OCI-LY7 (cell line): ENCODE measurements around the gene PAX9. TPM values are rescaled to one million over a fixed set of nuclear protein-coding genes. Genes with fewer than 3 reads are reported as not detected.

Experiments used
- BruUV-seq: library from RNA; stranded (reverse); fragments of 400-500 nt; replicated peaks from 2 replicates; lab custom pipeline; 2021; lab: Mats Ljungman, UMichigan
- CTCF ChIA-PET: fragments of 300-600 bp; sonication (Branson Sonifier 250); formaldehyde crosslinking; loops from one replicate; lab custom pipeline; 2022; ENCODE audit warnings: antibody characterized with exemption; ENCODE audit not compliant: unreplicated experiment; lab: Charles Lee
- POLR2A ChIA-PET: fragments of 300-600 bp; sonication (Branson Sonifier 250); formaldehyde crosslinking; loops from one replicate; lab custom pipeline; 2022; ENCODE audit warnings: antibody characterized with exemption; lab: Charles Lee
- DNase-seq: peaks from one replicate; pipeline ENCODE4 v3.0.0-alpha.2; 2015; ENCODE audit warnings: low spot score
- H2AFZ ChIP-seq: fragments of 200-600 bp; sonication (generic), shearing (Covaris generic); 2 replicates; pipeline ENCODE4 v1.6.1; 2014; ENCODE audit warnings: mild to moderate bottlenecking, antibody characterized with exemption, low read length, moderate library complexity
- H3K27ac ChIP-seq: fragments of 200-600 bp; sonication (generic); 2 replicates; pipeline ENCODE4 v1.5.1; 2014; ENCODE audit warnings: mixed run types, low read depth, mild to moderate bottlenecking, moderate library complexity, low read length, inconsistent platforms; ENCODE audit not compliant: poor library complexity, severe bottlenecking
- H3K36me3 ChIP-seq: fragments of 200-600 bp; sonication (generic); 2 replicates; pipeline ENCODE4 v1.6.1; 2014; ENCODE audit warnings: mild to moderate bottlenecking, antibody characterized with exemption, low read length, moderate library complexity, mixed read lengths; ENCODE audit not compliant: insufficient read depth
- H3K4me1 ChIP-seq: fragments of 200-600 bp; sonication (generic); 2 replicates; pipeline ENCODE4 v1.5.1; 2014; ENCODE audit warnings: mild to moderate bottlenecking, low read length; ENCODE audit not compliant: insufficient read depth, poor library complexity, severe bottlenecking
- H3K4me2 ChIP-seq: fragments of 200-600 bp; sonication (generic); 2 replicates; pipeline ENCODE4 v1.6.1; 2014; ENCODE audit warnings: mild to moderate bottlenecking, low read length
- H3K4me3 ChIP-seq: fragments of 200-600 bp; sonication (generic); 2 replicates; pipeline ENCODE4 v1.5.1; 2014; ENCODE audit warnings: mild to moderate bottlenecking, low read depth, low read length; ENCODE audit not compliant: poor library complexity, severe bottlenecking
- H3K79me2 ChIP-seq: fragments of 200-600 bp; sonication (generic); 2 replicates; pipeline ENCODE4 v1.6.1; 2016; ENCODE audit warnings: low read depth, mild to moderate bottlenecking, low read length, moderate library complexity, mixed read lengths; ENCODE audit not compliant: insufficient read depth
- H3K9me2 ChIP-seq: fragments of 200-600 bp; sonication (generic); 2 replicates; pipeline ENCODE4 v1.6.1; 2016; ENCODE audit warnings: mild to moderate bottlenecking, low read length, mixed read lengths; ENCODE audit not compliant: insufficient read depth
- H3K9me3 ChIP-seq: fragments of 200-600 bp; sonication (generic); 2 replicates; pipeline ENCODE4 v1.6.1; 2014; ENCODE audit warnings: mild to moderate bottlenecking, mixed run types, low read length, mixed read lengths
- H4K20me1 ChIP-seq: fragments of 200-600 bp; sonication (generic); 2 replicates; pipeline ENCODE4 v1.6.1; 2014; ENCODE audit warnings: mild to moderate bottlenecking, antibody characterized with exemption, low read length, moderate library complexity, mixed read lengths; ENCODE audit not compliant: insufficient read depth
- EZH2phosphoT487 ChIP-seq: fragments of 200-600 bp; sonication (generic); IDR thresholded peaks from 2 replicates; pipeline ENCODE4 v1.6.1; 2018; ENCODE audit warnings: low read depth, borderline replicate concordance, mild to moderate bottlenecking, mixed run types, antibody characterized with exemption, low read length, moderate library complexity, mixed read lengths
- intact Hi-C: fragments of 100-400 bp; cut with micrococcal nuclease; formaldehyde crosslinking; loops from one replicate; pipeline ENCODE4 v1.10.0; 2022; ENCODE audit not compliant: unreplicated experiment
- total RNA-seq, 2 experiments: library from RNA; depleted of rRNA in 1 of 2; stranded (reverse); fragments of >200 nt in 1 of 2; shearing (Covaris generic) in 1 of 2; gene quantifications; 2 replicates each; pipeline ENCODE4 v1.2.3, GENCODE V29; 2014 to 2022
- TF ChIP-seq, protein P1 (sequence below): fragments of 200-600 bp; sonication (generic); conservative IDR thresholded peaks from 2 replicates; pipeline ENCODE4 v1.5.1; 2014; ENCODE audit warnings: mild to moderate bottlenecking, antibody characterized with exemption, low read length, moderate library complexity, mixed read lengths

PAX9 gene
- total RNA-seq, 2 experiments from 2014 or later = 2.3 to 4.4 TPM

DNA sequence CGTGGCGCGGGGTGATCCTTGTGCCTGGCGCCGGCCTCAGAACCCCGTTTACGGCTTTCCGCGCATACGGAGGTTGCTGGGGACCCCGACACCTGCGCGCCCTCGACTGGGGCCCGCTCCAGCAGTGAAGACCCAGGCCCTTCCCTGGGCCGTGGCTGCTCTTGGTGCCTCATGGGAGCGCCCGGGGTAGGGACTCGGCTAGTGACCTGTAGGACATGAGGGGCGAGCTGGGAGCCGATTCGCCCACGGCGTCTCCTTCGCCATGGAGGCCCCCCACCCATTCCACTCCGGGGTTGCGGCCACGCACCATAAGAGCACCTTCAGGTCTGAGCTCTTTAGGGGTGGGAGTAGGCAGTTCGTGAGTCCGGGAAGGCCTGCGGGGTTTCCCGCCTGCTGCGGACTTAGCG, 14.2 kb upstream of the PAX9 start:
- H4K20me1 ChIP-seq = no peaks in the 10 kb centered on the region; the same call in 1 of the 2 replicates
- H3K4me2 ChIP-seq = no peak overlapping the region
- ChIA-PET POLR2A (no interaction called here), CTCF (no interaction called here)
- no peaks in the 10 kb centered on the region for H3K36me3 ChIP-seq
- DNase-seq = no peak
- no peak for TF ChIP-seq EZH2phosphoT487
- TF ChIP-seq, protein P1, sequence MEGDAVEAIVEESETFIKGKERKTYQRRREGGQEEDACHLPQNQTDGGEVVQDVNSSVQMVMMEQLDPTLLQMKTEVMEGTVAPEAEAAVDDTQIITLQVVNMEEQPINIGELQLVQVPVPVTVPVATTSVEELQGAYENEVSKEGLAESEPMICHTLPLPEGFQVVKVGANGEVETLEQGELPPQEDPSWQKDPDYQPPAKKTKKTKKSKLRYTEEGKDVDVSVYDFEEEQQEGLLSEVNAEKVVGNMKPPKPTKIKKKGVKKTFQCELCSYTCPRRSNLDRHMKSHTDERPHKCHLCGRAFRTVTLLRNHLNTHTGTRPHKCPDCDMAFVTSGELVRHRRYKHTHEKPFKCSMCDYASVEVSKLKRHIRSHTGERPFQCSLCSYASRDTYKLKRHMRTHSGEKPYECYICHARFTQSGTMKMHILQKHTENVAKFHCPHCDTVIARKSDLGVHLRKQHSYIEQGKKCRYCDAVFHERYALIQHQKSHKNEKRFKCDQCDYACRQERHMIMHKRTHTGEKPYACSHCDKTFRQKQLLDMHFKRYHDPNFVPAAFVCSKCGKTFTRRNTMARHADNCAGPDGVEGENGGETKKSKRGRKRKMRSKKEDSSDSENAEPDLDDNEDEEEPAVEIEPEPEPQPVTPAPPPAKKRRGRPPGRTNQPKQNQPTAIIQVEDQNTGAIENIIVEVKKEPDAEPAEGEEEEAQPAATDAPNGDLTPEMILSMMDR = no peak
- no peaks in the 10 kb centered on the region for H3K4me1 ChIP-seq
- no peak overlapping the region for H3K4me3 ChIP-seq
- intact Hi-C loops = no loop called here
- H3K27ac ChIP-seq = no peak overlapping the region
- H3K9me3 ChIP-seq = no peaks in the 10 kb centered on the region
- H3K79me2 ChIP-seq = no peaks in the 10 kb centered on the region
- BruUV-seq = no TSS peak
- H3K9me2 ChIP-seq = no peaks in the 10 kb centered on the region
- no peak overlapping the region for H2AFZ ChIP-seq

DNA sequence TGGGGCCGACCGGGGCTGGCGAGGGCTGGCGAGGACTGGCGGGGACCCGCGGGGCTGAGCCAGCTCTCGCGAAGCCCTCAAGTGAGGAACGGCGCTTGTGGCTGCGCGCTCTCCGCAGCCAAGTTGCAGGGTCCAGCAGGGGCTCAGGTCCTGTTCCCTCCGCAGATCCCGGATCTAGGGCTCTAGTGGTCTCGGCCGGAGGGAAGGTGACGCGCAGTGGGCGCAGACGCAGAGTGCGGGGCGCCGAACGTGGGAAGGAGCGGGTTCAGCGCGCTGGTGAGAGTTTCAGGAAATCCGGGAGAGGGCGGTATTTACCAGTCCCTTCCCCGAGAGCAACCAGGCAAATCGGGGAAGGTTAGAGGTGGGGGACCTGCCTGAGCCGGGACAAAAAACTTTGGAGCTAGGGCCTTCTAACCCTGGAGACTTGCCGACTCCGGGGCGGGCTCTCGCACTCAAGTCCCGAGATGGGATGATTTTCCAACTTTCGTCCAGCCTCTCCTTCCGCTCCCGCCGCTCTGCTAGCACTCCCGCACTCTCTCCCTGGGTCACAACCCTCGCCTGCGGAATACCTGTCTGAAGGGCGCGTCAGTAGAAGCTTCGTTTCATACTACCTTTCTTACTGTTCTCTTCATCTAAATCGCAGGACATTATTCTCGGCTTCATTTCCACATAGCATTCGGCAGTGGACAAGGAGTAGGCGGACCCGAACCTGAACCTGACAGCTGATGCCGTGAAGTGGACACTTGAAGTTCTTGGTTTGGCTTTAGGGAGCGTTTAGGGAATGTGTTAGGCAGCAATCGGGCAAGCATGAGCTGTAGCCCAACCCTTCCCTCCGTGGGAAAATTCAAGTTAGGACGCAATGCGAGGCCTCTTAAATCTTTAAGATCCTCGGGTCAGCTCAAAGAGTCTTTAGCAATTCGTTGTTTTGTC, 13.6 kb upstream of the PAX9 start:
- DNase-seq = no peak
- Histone ChIP-seq H3K4me2 (no peak overlapping the region), H3K79me2 (no peaks in the 10 kb centered on the region), H4K20me1 (no peaks in the 10 kb centered on the region; the same call in 1 of the 2 replicates), H3K9me3 (no peaks in the 10 kb centered on the region), H3K27ac (no peak overlapping the region), H3K4me1 (no peaks in the 10 kb centered on the region), H3K4me3 (no peak overlapping the region), H3K9me2 (no peaks in the 10 kb centered on the region), H2AFZ (no peak overlapping the region), H3K36me3 (no peaks in the 10 kb centered on the region)
- intact Hi-C loops = no loop called here
- ChIA-PET POLR2A (interaction anchor here (1.1 kb wide), 1 partner anchor 13 kb away, joined by 3 read pairs; the partner anchor contains the start of gene PAX9), CTCF (no interaction called here)
- no TSS peak for BruUV-seq
- no peak for TF ChIP-seq EZH2phosphoT487
- TF ChIP-seq, protein P1 = no peak
